AG08395 (cell line): Measurements from ENCODE around the gene CCDC90B.
A peak's percentile ranks its signal among the peaks of the same experiment; 100 is the strongest.
"Not testable (repeated sequence)": the region's sequence is repeated elsewhere in the genome, so short reads cannot be mapped to it uniquely, and the experiment has no call there.

Experiments used
- DNase-seq: peaks from one replicate; pipeline ENCODE4 v3.0.0; 2012; ENCODE audit warnings: mixed read lengths, low spot score

Gene CCDC90B

GRCh38 chr11:83287631-83288030 lies 1.5 kb upstream of the CCDC90B start:
- DNase-seq: no peak

DNA sequence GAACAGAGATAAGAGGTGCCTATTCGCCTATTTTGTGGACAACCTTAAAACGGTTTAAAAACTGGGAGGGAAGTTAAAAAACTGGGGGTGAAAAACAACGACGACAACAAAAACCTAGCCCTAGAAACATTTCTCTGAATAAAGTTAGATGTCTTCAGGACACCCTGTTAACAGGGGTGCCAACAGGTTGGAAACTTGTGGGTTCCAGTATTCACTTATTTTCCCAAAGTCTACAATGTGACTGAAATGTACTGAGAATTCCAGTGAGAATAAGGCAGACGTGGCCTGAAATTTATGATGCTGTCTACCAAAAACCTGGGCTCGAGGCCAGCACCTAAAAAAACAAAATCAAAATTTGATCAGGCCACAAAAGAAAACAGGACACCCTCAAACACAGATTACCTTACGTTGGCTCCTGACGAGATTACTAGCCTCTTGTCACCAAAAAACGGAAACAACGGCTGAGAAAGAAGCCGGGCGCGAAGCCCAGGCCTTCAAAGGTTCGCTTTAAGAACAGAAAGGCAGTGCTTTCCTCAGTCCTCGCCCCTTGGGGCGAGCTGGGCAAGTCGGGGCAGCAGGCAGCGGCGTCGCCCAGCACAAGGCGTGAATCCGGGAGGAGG lies 906 bp downstream of the CCDC90B start:
- no peak for DNase-seq

DNA sequence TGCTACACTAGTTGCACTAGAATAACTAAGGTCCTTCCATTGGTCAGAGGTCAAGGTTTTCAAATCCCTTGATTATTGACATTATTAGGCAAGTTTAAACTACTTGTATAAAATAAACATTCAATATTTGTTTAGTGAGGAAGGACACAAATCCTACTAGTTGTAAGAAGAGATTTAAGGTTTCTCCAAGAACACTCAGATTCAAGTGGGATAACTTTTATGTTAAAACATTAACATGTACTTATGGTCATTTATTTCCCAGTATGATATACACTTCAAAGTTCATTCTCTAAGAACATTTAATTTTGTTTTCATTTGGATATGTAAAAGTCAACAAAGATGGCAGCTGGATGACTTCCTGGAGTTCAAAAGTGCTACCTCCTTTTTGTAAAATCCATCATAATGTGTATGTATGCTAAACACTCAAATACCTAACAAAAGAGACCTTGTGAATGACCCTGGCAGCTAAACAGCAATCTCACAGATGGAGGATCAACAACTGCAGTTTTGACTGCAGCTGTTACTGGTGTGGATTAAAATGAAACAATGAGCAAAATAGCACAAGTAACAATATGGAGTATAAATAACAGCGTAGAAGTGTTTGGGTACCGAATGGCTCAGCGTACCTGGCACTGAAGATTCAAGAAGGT lies 1.5 kb downstream of the CCDC90B start:
- no peak for DNase-seq

- peak; percentile 31 for DNase-seq
These were observed 4.0 kb downstream of the CCDC90B start for GRCh38 chr11:83282084-83282716.

DNA sequence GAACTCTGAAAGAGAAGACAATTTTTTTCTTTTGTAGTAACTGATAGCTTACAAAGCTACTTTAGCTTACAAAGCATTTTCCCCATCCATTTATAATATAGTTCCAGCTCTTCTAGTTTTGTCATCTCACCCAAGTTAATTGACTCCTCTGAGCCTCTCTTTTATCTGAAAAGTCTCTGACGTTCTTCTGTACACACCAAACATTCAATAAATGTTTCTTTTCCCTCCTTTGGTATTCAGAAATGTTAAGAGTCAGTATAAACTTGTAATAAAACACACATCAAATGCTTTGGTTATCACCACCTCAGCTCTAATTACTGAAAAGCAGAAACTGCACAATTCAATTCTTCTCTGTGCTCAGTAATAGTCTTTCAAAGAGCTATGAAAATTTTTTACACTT lies 5.9 kb downstream of the CCDC90B start:
- no peak for DNase-seq

- peak; percentile 38 for DNase-seq
These were observed 7.8 kb downstream of the CCDC90B start for GRCh38 chr11:83278351-83278750.

DNA sequence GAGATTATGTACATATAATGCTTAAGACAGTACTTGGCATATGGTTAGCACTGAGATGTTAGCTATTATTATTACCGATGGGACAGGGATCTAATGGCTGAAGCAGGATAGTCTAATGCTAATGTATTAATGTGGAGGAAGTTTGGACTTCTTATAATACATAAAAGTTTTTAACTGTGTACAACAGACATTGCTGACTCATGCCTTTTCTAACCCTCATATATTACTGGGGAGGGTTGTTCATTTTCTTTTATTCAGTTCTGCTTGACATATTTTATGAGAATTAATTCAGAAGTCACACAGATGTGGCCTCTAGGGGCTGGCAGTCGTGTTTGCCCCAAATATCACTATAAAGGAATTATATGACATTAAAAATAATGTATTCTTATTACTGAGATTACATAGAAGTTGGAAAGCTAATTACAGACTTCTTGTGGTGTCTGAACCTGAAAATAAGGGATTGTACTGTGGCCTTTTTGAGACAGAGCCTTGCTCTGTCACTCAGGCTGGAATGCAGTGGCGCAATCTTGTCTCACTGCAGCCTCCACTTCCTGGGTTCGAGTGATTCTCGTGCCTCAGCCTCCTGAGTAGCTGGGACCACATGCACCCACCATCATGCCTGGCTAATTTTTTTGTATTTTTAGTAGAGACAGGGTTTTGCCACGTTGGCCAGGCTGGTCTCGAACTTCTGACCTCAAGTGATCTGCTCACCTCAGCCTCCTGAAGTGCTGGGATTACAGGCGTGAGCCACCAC lies 10.1 kb downstream of the CCDC90B start:
- DNase-seq: no peak

GRCh38 chr11:83272627-83273026 lies 13.5 kb downstream of the CCDC90B start:
- DNase-seq: peak; percentile 73

DNA sequence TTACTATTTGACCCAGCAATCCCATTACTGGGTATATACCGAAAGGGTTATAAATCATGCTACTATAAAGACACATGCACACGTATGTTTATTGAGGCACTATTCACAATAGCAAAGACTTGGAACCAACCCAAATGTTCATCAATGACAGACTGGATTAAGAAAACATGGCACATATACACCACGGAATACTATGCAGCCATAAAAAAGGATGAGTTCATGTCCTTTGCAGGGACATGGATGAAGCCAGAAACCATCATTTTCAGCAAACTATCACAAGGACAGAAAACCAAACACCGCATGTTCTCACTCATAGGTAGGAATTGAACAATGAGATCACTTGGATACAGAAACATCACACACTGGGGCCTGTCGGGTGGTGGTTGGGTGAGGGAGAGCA lies 14.4 kb downstream of the CCDC90B start:
- not testable (repeated sequence) for DNase-seq

GRCh38 chr11:83269080-83269479 lies 17.1 kb downstream of the CCDC90B start:
- not testable (repeated sequence) for DNase-seq

- no peak for DNase-seq
These were observed 20.8 kb downstream of the CCDC90B start for GRCh38 chr11:83265331-83265730.

- no peak for DNase-seq
These were observed 26.6 kb downstream of the CCDC90B start for GRCh38 chr11:83259559-83259958.

- DNase-seq: peak; percentile 62
These were observed 28.4 kb downstream of the CCDC90B start for GRCh38 chr11:83257761-83258168.

DNA sequence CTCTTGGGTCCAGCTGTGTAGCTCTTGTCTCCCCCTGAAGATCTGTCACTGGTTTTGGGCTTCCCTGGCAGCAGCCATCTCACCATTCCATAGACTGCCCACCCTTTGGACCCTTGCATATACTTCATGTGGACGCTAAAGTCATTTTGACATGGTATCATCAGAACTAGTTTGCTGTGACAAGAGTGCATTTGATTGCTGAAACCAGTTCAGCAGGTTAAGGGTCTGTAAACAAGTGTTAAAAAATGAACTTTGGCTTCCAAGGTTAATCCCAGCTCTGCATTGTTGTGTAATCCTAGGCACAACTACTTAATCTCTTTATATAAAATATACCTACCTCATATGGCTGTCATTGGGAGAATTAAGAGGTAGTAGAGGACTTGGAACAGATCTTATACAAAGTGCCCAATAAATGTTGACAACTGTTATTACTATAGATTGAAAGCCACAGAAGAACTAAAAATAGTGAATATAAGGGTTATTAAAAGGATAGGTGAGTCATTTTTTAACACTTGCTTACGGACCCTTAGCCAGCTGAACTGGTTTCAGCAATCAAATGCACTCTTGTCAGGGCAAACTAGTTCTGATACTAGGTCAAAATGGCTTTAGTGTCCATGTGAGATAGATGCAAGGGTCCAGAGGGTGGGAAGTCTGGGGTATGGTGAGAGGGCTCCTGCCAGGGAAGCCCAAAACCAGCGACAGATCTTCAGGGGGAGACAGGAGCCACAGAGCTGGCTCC lies 29.4 kb downstream of the CCDC90B start:
- DNase-seq: no peak

- DNase-seq: no peak
These were observed 30.8 kb downstream of the CCDC90B start for GRCh38 chr11:83255366-83255765.

GRCh38 chr11:83252941-83253340 lies 33.2 kb downstream of the CCDC90B start:
- DNase-seq: no peak

- no peak for DNase-seq
These were observed 33.9 kb downstream of the CCDC90B start for GRCh38 chr11:83252266-83252665.

DNA sequence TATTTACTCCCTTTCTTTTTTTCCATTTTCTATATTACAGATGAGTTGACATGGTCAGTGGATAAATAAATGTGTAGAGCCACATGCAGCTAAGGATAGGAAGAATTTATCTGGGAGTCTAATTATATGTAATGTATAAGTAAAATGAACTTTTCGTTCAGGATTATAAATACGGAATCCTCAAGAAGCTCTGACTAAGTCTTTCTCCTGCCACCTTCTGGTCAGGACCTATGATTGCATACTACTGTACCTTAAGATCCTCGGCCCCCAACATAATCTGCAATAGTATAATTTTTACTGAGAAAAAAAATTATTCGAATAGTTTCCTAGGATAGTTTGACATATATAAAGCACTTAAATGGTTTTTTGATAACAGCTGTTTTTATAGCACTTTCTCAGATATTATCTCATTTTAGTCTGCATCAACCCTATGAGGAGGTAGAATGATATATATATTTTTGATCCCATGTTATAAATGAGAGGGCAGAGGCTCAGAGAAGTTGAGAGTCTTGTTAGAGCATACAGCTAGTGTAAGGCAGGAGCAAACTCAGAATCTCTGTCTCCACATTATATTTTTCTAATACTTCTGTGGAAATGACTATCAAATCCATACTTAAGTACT lies 36.1 kb downstream of the CCDC90B start:
- DNase-seq: peak; percentile 57

DNA sequence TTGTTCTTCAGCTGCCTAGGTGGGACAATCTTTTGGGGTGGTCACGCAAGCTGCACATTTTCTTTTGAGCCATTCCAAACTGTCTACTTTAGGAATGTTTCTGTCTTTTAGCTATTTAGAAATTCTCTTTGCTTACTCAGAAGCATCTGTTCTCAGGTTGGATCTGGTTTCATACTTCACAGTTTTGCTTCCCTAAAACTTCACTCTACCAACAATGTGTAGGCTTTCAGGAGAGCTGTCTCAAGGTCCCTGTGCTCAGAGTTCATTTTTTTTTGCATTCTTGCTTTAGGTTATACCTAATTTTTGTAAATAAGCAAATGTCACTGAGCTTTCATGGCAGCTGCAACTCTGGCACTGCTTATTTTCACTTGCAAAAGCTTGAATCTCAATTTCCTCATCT lies 36.7 kb downstream of the CCDC90B start:
- no peak for DNase-seq

- peak; percentile 60 for DNase-seq
These were observed 44.7 kb downstream of the CCDC90B start for GRCh38 chr11:83241291-83241946.

- no peak for DNase-seq
These were observed 48.1 kb downstream of the CCDC90B start for GRCh38 chr11:83238111-83238510.
